ENCODE data around the gene CLSTN2. TPM values are rescaled to one million over a fixed set of nuclear protein-coding genes. Genes with fewer than 3 reads are reported as not detected.

The CLSTN2 gene
- total RNA-seq, 1 experiment from 2014 or later = not detected

- Histone ChIP-seq H3K9me3 (ENCODE audit: low read length) (no peaks in the 10 kb centered on the region), H3K9ac (ENCODE audit: low read length) (no peak overlapping the region), H3F3A (ENCODE audit: low read length, unreplicated experiment) (no peaks in the 10 kb centered on the region), H3K4me1 (ENCODE audit: insufficient read depth, low read length) (no peaks in the 10 kb centered on the region), H3K9me2 (replicated peaks; ENCODE audit: low read length) (no peaks in the 10 kb centered on the region), H3K27ac (ENCODE audit: low read length) (no peak overlapping the region), H3K36me3 (ENCODE audit: low read depth, low read length) (no peaks in the 10 kb centered on the region), H3K4me2 (ENCODE audit: low read length) (no peak overlapping the region), H2AFZ (ENCODE audit: low read length) (no peak overlapping the region), H4K20me1 (ENCODE audit: low read length) (no peaks in the 10 kb centered on the region), H3K27me3 (ENCODE audit: low read length) (no peaks in the 10 kb centered on the region), H3K79me2 (ENCODE audit: low read length) (no peaks in the 10 kb centered on the region), H3K4me3 (ENCODE audit: low read length) (no peak overlapping the region)
- ChIA-PET POLR2A (ENCODE audit: unreplicated experiment) (no interaction called here), CTCF (no interaction called here)
- ATAC-seq (no peak), DNase-seq (no peak)
- intact Hi-C loops (cut with micrococcal nuclease) = no loop called here
- TF ChIP-seq EZH2phosphoT487 (IDR thresholded peaks at IDR 0.05; ENCODE audit: borderline replicate concordance, low read length) (no peak), EZH2 (IDR thresholded peaks at IDR 0.05; ENCODE audit: low read length, unreplicated experiment) (no peak), CTCF (conservative IDR thresholded peaks at IDR 0.05; ENCODE audit: low read depth, low read length) (no peak)
- BruUV-seq (replicated peaks) = no TSS peak
These were observed 263.3 kb downstream of the CLSTN2 start for GRCh38 chr3:140198242-140198641.

- Histone ChIP-seq H2AFZ (ENCODE audit: low read length) (no peak overlapping the region), H3K79me2 (ENCODE audit: low read length) (no peaks in the 10 kb centered on the region), H3K4me3 (ENCODE audit: low read length) (no peak overlapping the region), H3K9ac (ENCODE audit: low read length) (no peak overlapping the region), H3K36me3 (ENCODE audit: low read depth, low read length) (no peaks in the 10 kb centered on the region), H3K27ac (ENCODE audit: low read length) (no peak overlapping the region), H3K4me2 (ENCODE audit: low read length) (no peak overlapping the region), H3K9me2 (replicated peaks; ENCODE audit: low read length) (no peaks in the 10 kb centered on the region), H4K20me1 (ENCODE audit: low read length) (no peaks in the 10 kb centered on the region), H3K9me3 (ENCODE audit: low read length) (no peaks in the 10 kb centered on the region), H3F3A (ENCODE audit: low read length, unreplicated experiment) (no peaks in the 10 kb centered on the region), H3K27me3 (ENCODE audit: low read length) (no peaks in the 10 kb centered on the region), H3K4me1 (ENCODE audit: insufficient read depth, low read length) (no peaks in the 10 kb centered on the region)
- DNase-seq (no peak), ATAC-seq (no peak)
- CTCF ChIA-PET = no interaction called here
- no peak for TF ChIP-seq EZH2phosphoT487 (IDR thresholded peaks at IDR 0.05; ENCODE audit: borderline replicate concordance, low read length)
- TF ChIP-seq EZH2 (IDR thresholded peaks at IDR 0.05; ENCODE audit: low read length, unreplicated experiment) = no peak
- TF ChIP-seq CTCF (conservative IDR thresholded peaks at IDR 0.05; ENCODE audit: low read depth, low read length) = no peak
- intact Hi-C loops (cut with micrococcal nuclease) = no loop called here
- no TSS peak for BruUV-seq (replicated peaks)
- POLR2A ChIA-PET (ENCODE audit: unreplicated experiment) = no interaction called here
These were observed 264.0 kb downstream of the CLSTN2 start for GRCh38 chr3:140199008-140199407.

GRCh38 chr3:140199743-140200142, 264.8 kb downstream of the CLSTN2 start:
- Histone ChIP-seq H3K4me2 (ENCODE audit: low read length) (no peak overlapping the region), H3K27me3 (ENCODE audit: low read length) (no peaks in the 10 kb centered on the region), H3K4me1 (ENCODE audit: insufficient read depth, low read length) (no peaks in the 10 kb centered on the region), H3K27ac (ENCODE audit: low read length) (no peak overlapping the region), H3K9me2 (replicated peaks; ENCODE audit: low read length) (no peaks in the 10 kb centered on the region), H3K4me3 (ENCODE audit: low read length) (no peak overlapping the region), H3K79me2 (ENCODE audit: low read length) (no peaks in the 10 kb centered on the region), H3F3A (ENCODE audit: low read length, unreplicated experiment) (no peaks in the 10 kb centered on the region), H3K9me3 (ENCODE audit: low read length) (no peaks in the 10 kb centered on the region), H4K20me1 (ENCODE audit: low read length) (no peaks in the 10 kb centered on the region), H3K36me3 (ENCODE audit: low read depth, low read length) (no peaks in the 10 kb centered on the region), H2AFZ (ENCODE audit: low read length) (no peak overlapping the region), H3K9ac (ENCODE audit: low read length) (no peak overlapping the region)
- no peak for DNase-seq
- no peak for ATAC-seq
- ChIA-PET POLR2A (ENCODE audit: unreplicated experiment) (no interaction called here), CTCF (no interaction called here)
- TF ChIP-seq EZH2 (IDR thresholded peaks at IDR 0.05; ENCODE audit: low read length, unreplicated experiment) = no peak
- no peak for TF ChIP-seq EZH2phosphoT487 (IDR thresholded peaks at IDR 0.05; ENCODE audit: borderline replicate concordance, low read length)
- no peak for TF ChIP-seq CTCF (conservative IDR thresholded peaks at IDR 0.05; ENCODE audit: low read depth, low read length)
- intact Hi-C loops (cut with micrococcal nuclease) = no loop called here
- no TSS peak for BruUV-seq (replicated peaks)

All from PC-3 (cell line).